IPS-NIHi7 (cell line): ENCODE data around the gene ST13.
"Not testable (repeated sequence)": the region's sequence is repeated elsewhere in the genome, so short reads cannot be mapped to it uniquely, and the experiment has no call there.

ENCODE experiments used
- DNase-seq: peaks from one replicate; pipeline ENCODE4 v3.0.0; 2012; ENCODE audit warnings: mixed read lengths; ENCODE audit errors: extremely low spot score

Gene ST13

GRCh38 chr22:40782521-40782920 is 73.9 kb downstream of the ST13 start:
- DNase-seq = no peak

- DNase-seq = not testable (repeated sequence)
Measured at GRCh38 chr22:40781749-40782148, 74.7 kb downstream of the ST13 start.
